ENCODE results near the gene CPEB3. TPM values are rescaled to one million over a fixed set of nuclear protein-coding genes. Genes with fewer than 3 reads are reported as not detected.

Gene CPEB3
- total RNA-seq, 1 donor from 2014 or later: 2.8 TPM

DNA sequence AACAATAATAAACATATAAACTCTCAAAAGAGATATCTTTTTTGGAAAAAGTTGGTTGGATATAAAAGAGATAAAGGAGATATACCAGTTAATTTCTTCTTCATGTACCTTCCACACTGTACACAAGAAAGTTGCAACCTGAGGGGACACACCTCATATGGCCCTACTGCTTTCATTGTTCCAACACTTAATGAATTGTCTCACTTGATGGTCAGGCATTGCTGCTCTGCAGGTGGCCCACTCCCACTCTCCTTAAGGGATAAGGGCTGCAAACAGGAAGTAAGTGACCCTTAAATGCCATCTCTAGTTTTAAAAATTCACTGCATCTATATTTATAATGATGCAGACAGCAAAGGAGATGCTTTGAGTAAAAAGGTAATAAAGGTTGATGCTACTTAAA is 215.0 kb downstream of the CPEB3 start:
- Histone ChIP-seq H3K4me3 (no peak overlapping the region), H3K4me1 (no peaks in the 10 kb centered on the region), H3K9me3 (no peaks in the 10 kb centered on the region), H3K27ac (no peak overlapping the region), H3K36me3 (peaks cover 7 to 22% of the 10 kb centered on the region in 2 donors), H3K27me3 (no peaks in the 10 kb centered on the region)
- DNase-seq (ENCODE audit: low spot score in 2 of 2): no peak
- TF ChIP-seq, protein P1, sequence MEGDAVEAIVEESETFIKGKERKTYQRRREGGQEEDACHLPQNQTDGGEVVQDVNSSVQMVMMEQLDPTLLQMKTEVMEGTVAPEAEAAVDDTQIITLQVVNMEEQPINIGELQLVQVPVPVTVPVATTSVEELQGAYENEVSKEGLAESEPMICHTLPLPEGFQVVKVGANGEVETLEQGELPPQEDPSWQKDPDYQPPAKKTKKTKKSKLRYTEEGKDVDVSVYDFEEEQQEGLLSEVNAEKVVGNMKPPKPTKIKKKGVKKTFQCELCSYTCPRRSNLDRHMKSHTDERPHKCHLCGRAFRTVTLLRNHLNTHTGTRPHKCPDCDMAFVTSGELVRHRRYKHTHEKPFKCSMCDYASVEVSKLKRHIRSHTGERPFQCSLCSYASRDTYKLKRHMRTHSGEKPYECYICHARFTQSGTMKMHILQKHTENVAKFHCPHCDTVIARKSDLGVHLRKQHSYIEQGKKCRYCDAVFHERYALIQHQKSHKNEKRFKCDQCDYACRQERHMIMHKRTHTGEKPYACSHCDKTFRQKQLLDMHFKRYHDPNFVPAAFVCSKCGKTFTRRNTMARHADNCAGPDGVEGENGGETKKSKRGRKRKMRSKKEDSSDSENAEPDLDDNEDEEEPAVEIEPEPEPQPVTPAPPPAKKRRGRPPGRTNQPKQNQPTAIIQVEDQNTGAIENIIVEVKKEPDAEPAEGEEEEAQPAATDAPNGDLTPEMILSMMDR (IDR thresholded peaks at IDR 0.05): no peak
- intact Hi-C loops (cut with DNase I): no loop called here

DNA sequence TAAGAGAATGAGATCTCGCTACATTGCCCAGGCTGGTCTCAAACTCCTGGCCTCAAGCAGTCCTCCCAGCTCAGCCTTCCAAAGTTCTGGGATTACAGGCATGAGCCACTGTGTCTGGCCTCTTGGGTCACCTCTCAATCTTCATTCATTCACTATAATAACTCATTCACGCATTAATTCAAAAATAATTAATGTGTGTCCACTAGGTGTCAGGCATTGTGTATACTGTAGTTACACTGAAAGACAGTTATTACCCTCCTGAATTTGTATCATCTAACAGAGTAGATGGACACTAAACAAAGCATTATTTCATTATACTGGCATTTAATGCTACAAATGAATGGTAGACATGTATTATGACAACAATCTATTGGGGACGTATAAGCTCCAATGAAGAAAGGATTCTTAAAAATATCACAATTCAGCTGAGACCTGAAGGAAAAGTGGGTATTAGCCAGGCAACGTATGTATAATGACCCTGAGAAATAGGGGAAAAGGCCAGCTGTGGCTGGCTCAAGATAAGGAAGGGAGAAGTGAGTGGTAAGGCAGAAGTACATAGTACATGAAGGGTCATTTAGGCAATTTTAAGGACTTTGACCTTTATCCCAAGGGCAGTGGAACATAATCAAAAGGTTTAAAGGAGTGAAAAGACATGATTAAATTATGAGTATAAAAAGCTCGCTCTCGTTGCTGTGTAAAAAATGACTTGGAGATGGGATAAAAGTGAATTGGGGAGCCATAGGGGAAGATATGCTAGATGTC is 216.6 kb downstream of the CPEB3 start:
- H3K27me3 ChIP-seq: no peaks in the 10 kb centered on the region
- intact Hi-C loops (cut with DNase I): loop anchor here (5.0 kb wide), 1 partner anchor 358 kb away; no protein-coding TSS in a partner anchor
- TF ChIP-seq, protein P1 (IDR thresholded peaks at IDR 0.05): peak in 1 of 3 experiments; percentile 19

DNA sequence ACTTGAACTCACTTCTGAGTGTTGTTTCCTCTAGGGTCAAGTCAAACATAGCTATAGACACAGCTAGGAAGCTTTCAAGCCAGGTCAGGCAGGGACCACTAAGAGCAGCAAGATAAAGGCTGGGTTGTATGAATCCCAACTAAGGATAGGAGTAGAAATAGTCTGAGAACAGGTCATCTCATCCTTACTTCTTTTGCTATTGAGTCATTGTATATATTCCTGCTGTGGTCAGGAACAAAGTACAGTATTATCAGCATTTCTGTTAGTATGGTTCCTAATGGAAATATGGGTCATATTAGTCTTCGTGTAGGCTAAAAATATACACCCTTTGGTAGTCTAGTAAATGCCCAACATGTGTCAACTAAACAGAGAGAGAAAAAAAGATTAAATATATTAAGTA is 222.0 kb downstream of the CPEB3 start:
- intact Hi-C loops (cut with DNase I): no loop called here
- no peaks in the 10 kb centered on the region for H3K27me3 ChIP-seq
- no peak for DNase-seq (ENCODE audit: low spot score in 2 of 2)
- TF ChIP-seq, protein P1 (IDR thresholded peaks at IDR 0.05): no peak
- H3K9me3 ChIP-seq: no peaks in the 10 kb centered on the region
- H3K27ac ChIP-seq: no peak overlapping the region
- no peaks in the 10 kb centered on the region for H3K4me1 ChIP-seq
- H3K4me3 ChIP-seq: no peak overlapping the region
- H3K36me3 ChIP-seq: no peaks in the 10 kb centered on the region

More for the DNA sequence above, 216.6 kb downstream of the CPEB3 start:
- H3K27ac ChIP-seq: no peak overlapping the region
- peaks cover 0 to 15% of the 10 kb centered on the region in 2 donors for H3K36me3 ChIP-seq
- H3K4me3 ChIP-seq: no peak overlapping the region
- DNase-seq (ENCODE audit: low spot score in 2 of 2): no peak
- H3K4me1 ChIP-seq: no peaks in the 10 kb centered on the region
- no peaks in the 10 kb centered on the region for H3K9me3 ChIP-seq

DNA sequence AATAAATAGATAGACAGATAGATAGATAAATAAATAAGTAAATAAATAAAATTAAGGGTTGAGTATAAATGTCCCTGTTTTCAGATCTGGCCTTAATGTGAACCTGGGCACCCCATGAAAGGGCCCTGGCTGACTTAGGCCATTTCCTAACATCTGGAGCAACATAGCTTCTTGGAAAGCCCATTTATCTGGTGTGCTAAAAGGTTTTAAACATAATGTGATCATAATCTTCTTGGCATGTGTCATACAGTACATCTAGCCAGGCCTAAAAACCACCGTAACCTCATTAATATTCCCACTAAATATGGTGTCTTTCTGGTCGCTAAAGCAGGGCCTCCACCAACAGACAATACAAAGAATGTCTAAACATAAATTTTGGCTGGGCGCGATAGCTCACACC is 224.5 kb downstream of the CPEB3 start:
- Histone ChIP-seq H3K4me3 (no peak overlapping the region), H3K27ac (no peak overlapping the region), H3K36me3 (no peaks in the 10 kb centered on the region), H3K27me3 (no peaks in the 10 kb centered on the region), H3K4me1 (no peaks in the 10 kb centered on the region), H3K9me3 (no peaks in the 10 kb centered on the region)
- intact Hi-C loops (cut with DNase I): no loop called here
- DNase-seq (ENCODE audit: low spot score in 2 of 2): no peak
- TF ChIP-seq, protein P1 (IDR thresholded peaks at IDR 0.05): no peak

DNA sequence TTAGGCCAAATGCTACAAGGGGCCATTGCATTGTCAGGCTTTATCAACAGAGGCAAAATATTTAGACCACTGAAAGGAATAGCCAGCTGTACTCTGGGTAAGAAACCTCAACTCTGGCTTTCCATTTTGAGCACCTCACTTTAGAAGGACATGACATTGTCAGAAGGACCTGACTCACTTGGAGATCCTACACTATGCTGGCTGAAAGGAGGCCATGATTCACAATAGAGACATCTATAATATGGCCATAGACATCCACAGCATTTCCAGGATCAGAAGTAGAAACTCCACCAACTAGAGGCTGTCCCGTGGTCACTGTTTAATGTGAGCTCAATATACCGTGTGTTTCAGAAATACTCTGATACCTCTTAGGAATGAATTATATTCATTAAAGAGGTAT is 226.4 kb downstream of the CPEB3 start:
- no peaks in the 10 kb centered on the region for H3K36me3 ChIP-seq
- TF ChIP-seq, protein P1 (IDR thresholded peaks at IDR 0.05): no peak
- intact Hi-C loops (cut with DNase I): no loop called here
- H3K4me1 ChIP-seq: no peaks in the 10 kb centered on the region
- H3K27ac ChIP-seq: no peak overlapping the region
- H3K27me3 ChIP-seq: no peaks in the 10 kb centered on the region
- no peak overlapping the region for H3K4me3 ChIP-seq
- DNase-seq (ENCODE audit: low spot score in 2 of 2): no peak
- no peaks in the 10 kb centered on the region for H3K9me3 ChIP-seq
